HEK293 (cell line): ENCODE results near the gene WDR88.

ENCODE experiments used
- CTCF ChIA-PET: fragments of 350-600 bp; formaldehyde crosslinking; extraction: SDS; loops from one replicate; lab custom pipeline; 2021; ENCODE audit warnings: antibody characterized with exemption; lab: Yijun Ruan, JAX
- POLR2A ChIA-PET: fragments of 300-600 bp; formaldehyde crosslinking; extraction: SDS; loops from one replicate; lab custom pipeline; 2020; ENCODE audit warnings: antibody characterized with exemption, inconsistent platforms; lab: Yijun Ruan, JAX
- H3K27ac ChIP-seq: fragments of 200-500 bp; sonication (Bioruptor generic); 2 replicates; pipeline ENCODE4 v1.5.1; 2014; ENCODE audit warnings: low read depth, low read length, control low read depth, inconsistent platforms; ENCODE audit errors: extremely low read depth
- H3K36me3 ChIP-seq, 2 experiments: fragments of 200-500 bp in 1 of 2; sonication (Bioruptor generic) in 1 of 2; 1 replicate in 1 of 2; 2 replicates in 1 of 2; pipeline ENCODE4 v1.5.1; 2014 to 2017; ENCODE audit warnings: inconsistent platforms in 2 of 2, low read length in 2 of 2; ENCODE audit not compliant: control insufficient read depth in 2 of 2, insufficient read depth in 1 of 2
- H3K4me1 ChIP-seq: fragments of 200-500 bp; sonication (Bioruptor generic); 2 replicates; pipeline ENCODE4 v1.5.1; 2014; ENCODE audit warnings: mild to moderate bottlenecking, low read length, inconsistent platforms; ENCODE audit not compliant: control insufficient read depth, insufficient read depth
- H3K4me3 ChIP-seq: 2 replicates; pipeline ENCODE4 v1.5.1; 2011; ENCODE audit warnings: low read depth, mild to moderate bottlenecking, control low read depth, low read length, moderate library complexity
- H3K9me3 ChIP-seq: fragments of 200-500 bp; sonication (Bioruptor generic); 2 replicates; pipeline ENCODE4 v1.5.1; 2014; ENCODE audit warnings: low read depth, low read length, inconsistent platforms; ENCODE audit not compliant: control insufficient read depth, insufficient read depth
- EGR2 ChIP-seq: fragments of 450-650 bp; formaldehyde crosslinking; IDR thresholded peaks from 2 replicates; pipeline ENCODE4 v1.5.1; 2016; ENCODE audit warnings: low read depth, missing biosample characterization, missing genetic modification characterization
- MYNN ChIP-seq: fragments of 450-650 bp; formaldehyde crosslinking; IDR thresholded peaks from 2 replicates; pipeline ENCODE4 v1.5.1; 2016; ENCODE audit warnings: missing biosample characterization, missing genetic modification characterization, borderline replicate concordance
- REPIN1 ChIP-seq: fragments of 450-650 bp; formaldehyde crosslinking; IDR thresholded peaks from 2 replicates; pipeline ENCODE4 v1.5.1; 2017; ENCODE audit warnings: missing biosample characterization, missing genetic modification characterization, low read depth
- SCRT1 ChIP-seq: fragments of 450-650 bp; formaldehyde crosslinking; IDR thresholded peaks from 2 replicates; pipeline ENCODE4 v1.5.1; 2016; ENCODE audit warnings: missing biosample characterization, missing genetic modification characterization, borderline replicate concordance
- SP3 ChIP-seq: fragments of 450-650 bp; formaldehyde crosslinking; IDR thresholded peaks from 2 replicates; pipeline ENCODE4 v1.5.1; 2016; ENCODE audit warnings: missing biosample characterization, missing genetic modification characterization
- YY2 ChIP-seq: fragments of 450-650 bp; formaldehyde crosslinking; IDR thresholded peaks from 2 replicates; pipeline ENCODE4 v1.5.1; 2016; ENCODE audit warnings: missing biosample characterization, missing genetic modification characterization
- ZBTB48 ChIP-seq: fragments of 450-650 bp; formaldehyde crosslinking; IDR thresholded peaks from 2 replicates; pipeline ENCODE4 v1.5.1; 2016; ENCODE audit warnings: missing biosample characterization, missing genetic modification characterization
- ZFHX2 ChIP-seq: fragments of 450-650 bp; formaldehyde crosslinking; conservative IDR thresholded peaks from 2 replicates; pipeline ENCODE4 v1.5.1; 2016; ENCODE audit warnings: missing biosample characterization, missing genetic modification characterization
- ZFP37 ChIP-seq: fragments of 450-650 bp; formaldehyde crosslinking; IDR thresholded peaks from 2 replicates; pipeline ENCODE4 v1.5.1; 2016; ENCODE audit warnings: missing biosample characterization, missing genetic modification characterization
- ZIC2 ChIP-seq: fragments of 450-650 bp; formaldehyde crosslinking; IDR thresholded peaks from 2 replicates; pipeline ENCODE4 v1.5.1; 2016; ENCODE audit warnings: missing biosample characterization, missing genetic modification characterization
- ZNF155 ChIP-seq: fragments of 450-650 bp; formaldehyde crosslinking; IDR thresholded peaks from 2 replicates; pipeline ENCODE4 v1.5.1; 2016; ENCODE audit warnings: missing biosample characterization, missing genetic modification characterization
- ZNF157 ChIP-seq: fragments of 450-650 bp; formaldehyde crosslinking; IDR thresholded peaks from 2 replicates; pipeline ENCODE4 v1.5.1; 2016; ENCODE audit warnings: missing biosample characterization, missing genetic modification characterization
- ZNF26 ChIP-seq: fragments of 450-650 bp; formaldehyde crosslinking; IDR thresholded peaks from 2 replicates; pipeline ENCODE4 v1.5.1; 2016; ENCODE audit warnings: missing biosample characterization, missing genetic modification characterization
- ZNF510 ChIP-seq: fragments of 450-650 bp; formaldehyde crosslinking; IDR thresholded peaks from 2 replicates; pipeline ENCODE4 v1.5.1; 2018; ENCODE audit warnings: mild to moderate bottlenecking, missing genetic modification characterization, missing biosample characterization; ENCODE audit not compliant: insufficient replicate concordance
- ZNF518A ChIP-seq: fragments of 450-650 bp; formaldehyde crosslinking; conservative IDR thresholded peaks from 2 replicates; pipeline ENCODE4 v1.5.1; 2016; ENCODE audit warnings: low read depth, missing biosample characterization, missing genetic modification characterization
- ZNF623 ChIP-seq: fragments of 450-650 bp; formaldehyde crosslinking; IDR thresholded peaks from 2 replicates; pipeline ENCODE4 v1.5.1; 2016; ENCODE audit warnings: missing biosample characterization, missing genetic modification characterization
- TF ChIP-seq, protein P1 (sequence below): fragments of 450-650 bp; formaldehyde crosslinking; IDR thresholded peaks from 2 replicates; pipeline ENCODE4 v1.5.1; 2016; ENCODE audit warnings: missing biosample characterization, missing genetic modification characterization
- TF ChIP-seq, protein P2 (sequence below): fragments of 450-650 bp; formaldehyde crosslinking; IDR thresholded peaks from 2 replicates; pipeline ENCODE4 v1.5.1; 2016; ENCODE audit warnings: missing biosample characterization, missing genetic modification characterization

WDR88 gene

DNA sequence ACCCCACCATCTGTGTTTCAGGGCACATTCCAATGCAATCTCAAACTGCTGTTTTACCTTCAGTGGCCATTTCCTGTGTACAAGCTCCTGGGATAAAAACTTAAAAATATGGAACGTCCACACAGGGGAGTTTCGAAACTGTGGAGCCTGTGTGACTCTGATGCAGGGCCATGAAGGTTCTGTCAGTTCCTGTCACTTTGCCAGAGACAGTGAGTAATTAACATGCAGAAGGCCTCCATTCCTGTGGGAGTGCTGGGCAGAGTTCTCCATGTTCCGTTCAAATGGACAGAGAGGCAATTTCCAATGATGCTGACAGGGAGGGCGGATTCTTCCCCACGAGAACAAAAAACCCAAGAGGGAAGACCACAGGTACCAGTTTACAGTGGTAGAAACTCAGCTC, 24.4 kb downstream of the WDR88 start:
- H3K4me1 ChIP-seq = no peaks in the 10 kb centered on the region
- no peak for TF ChIP-seq EGR2 (tag by site-specific recombination)
- no peak for TF ChIP-seq MYNN (tag by site-specific recombination)
- TF ChIP-seq ZNF623 = no peak
- TF ChIP-seq ZFP37 = no peak
- TF ChIP-seq, protein P1, sequence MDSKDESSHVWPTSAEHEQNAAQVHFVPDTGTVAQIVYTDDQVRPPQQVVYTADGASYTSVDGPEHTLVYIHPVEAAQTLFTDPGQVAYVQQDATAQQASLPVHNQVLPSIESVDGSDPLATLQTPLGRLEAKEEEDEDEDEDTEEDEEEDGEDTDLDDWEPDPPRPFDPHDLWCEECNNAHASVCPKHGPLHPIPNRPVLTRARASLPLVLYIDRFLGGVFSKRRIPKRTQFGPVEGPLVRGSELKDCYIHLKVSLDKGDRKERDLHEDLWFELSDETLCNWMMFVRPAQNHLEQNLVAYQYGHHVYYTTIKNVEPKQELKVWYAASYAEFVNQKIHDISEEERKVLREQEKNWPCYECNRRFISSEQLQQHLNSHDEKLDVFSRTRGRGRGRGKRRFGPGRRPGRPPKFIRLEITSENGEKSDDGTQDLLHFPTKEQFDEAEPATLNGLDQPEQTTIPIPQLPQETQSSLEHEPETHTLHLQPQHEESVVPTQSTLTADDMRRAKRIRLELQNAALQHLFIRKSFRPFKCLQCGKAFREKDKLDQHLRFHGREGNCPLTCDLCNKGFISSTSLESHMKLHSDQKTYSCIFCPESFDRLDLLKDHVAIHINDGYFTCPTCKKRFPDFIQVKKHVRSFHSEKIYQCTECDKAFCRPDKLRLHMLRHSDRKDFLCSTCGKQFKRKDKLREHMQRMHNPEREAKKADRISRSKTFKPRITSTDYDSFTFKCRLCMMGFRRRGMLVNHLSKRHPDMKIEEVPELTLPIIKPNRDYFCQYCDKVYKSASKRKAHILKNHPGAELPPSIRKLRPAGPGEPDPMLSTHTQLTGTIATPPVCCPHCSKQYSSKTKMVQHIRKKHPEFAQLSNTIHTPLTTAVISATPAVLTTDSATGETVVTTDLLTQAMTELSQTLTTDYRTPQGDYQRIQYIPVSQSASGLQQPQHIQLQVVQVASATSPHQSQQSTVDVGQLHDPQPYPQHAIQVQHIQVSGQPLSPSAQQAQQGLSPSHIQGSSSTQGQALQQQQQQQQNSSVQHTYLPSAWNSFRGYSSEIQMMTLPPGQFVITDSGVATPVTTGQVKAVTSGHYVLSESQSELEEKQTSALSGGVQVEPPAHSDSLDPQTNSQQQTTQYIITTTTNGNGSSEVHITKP (tag by site-specific recombination) = 0 out of 2 replicates have a peak, but pooled peaks have one; percentile 13
- TF ChIP-seq SP3 (tag by site-specific recombination) = no peak
- TF ChIP-seq, protein P2, sequence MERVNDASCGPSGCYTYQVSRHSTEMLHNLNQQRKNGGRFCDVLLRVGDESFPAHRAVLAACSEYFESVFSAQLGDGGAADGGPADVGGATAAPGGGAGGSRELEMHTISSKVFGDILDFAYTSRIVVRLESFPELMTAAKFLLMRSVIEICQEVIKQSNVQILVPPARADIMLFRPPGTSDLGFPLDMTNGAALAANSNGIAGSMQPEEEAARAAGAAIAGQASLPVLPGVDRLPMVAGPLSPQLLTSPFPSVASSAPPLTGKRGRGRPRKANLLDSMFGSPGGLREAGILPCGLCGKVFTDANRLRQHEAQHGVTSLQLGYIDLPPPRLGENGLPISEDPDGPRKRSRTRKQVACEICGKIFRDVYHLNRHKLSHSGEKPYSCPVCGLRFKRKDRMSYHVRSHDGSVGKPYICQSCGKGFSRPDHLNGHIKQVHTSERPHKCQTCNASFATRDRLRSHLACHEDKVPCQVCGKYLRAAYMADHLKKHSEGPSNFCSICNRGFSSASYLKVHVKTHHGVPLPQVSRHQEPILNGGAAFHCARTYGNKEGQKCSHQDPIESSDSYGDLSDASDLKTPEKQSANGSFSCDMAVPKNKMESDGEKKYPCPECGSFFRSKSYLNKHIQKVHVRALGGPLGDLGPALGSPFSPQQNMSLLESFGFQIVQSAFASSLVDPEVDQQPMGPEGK (tag by site-specific recombination) = no peak
- TF ChIP-seq, all 188 proteins: peak for 1
- no peaks in the 10 kb centered on the region; a peak in 1 of 3 replicates for H3K36me3 ChIP-seq
- no peaks in the 10 kb centered on the region for H3K9me3 ChIP-seq
- ChIA-PET POLR2A (interaction anchor here (0.8 to 3.5 kb wide), 2 partner anchors 9 to 20 kb away, joined by 3 to 15 read pairs; no protein-coding TSS in a partner anchor), CTCF (interaction anchor here (0.6 to 8.8 kb wide), 7 partner anchors 12 to 252 kb away, joined by 3 to 92 read pairs (median 3); no protein-coding TSS in a partner anchor)
- no peak overlapping the region for H3K27ac ChIP-seq
- H3K4me3 ChIP-seq = no peak overlapping the region

GRCh38 chr19:33157906-33158305, 26.0 kb downstream of the WDR88 start:
- POLR2A ChIA-PET = interaction anchor here (0.6 to 3.5 kb wide), 2 partner anchors 18 to 65 kb away, joined by 5 to 15 read pairs; no protein-coding TSS in a partner anchor
- TF ChIP-seq ZNF155 (tag by site-specific recombination) = no peak
- TF ChIP-seq SCRT1 (tag by site-specific recombination) = no peak
- no peak for TF ChIP-seq REPIN1 (tag by site-specific recombination)
- peak; percentile 33; the same call in 1 of the 2 replicates for TF ChIP-seq ZIC2
- TF ChIP-seq ZBTB48 (tag by site-specific recombination) = no peak
- TF ChIP-seq ZFHX2 = no peak
- no peak for TF ChIP-seq ZNF510 (tag by site-specific recombination)
- no peak for TF ChIP-seq ZNF157

GRCh38 chr19:33158365-33158764, 26.5 kb downstream of the WDR88 start:
- Histone ChIP-seq H3K4me3 (no peak overlapping the region), H3K36me3 (no peaks in the 10 kb centered on the region; a peak in 1 of 3 replicates)
- 0 out of 2 replicates have a peak, but pooled peaks have one; percentile 45 for TF ChIP-seq YY2 (tag by site-specific recombination)
- no peak for TF ChIP-seq ZNF518A (tag by site-specific recombination)
- no peak for TF ChIP-seq ZNF26 (tag by site-specific recombination)
- TF ChIP-seq, all 188 proteins: peak for 1
- no peak overlapping the region for H3K27ac ChIP-seq
- ChIA-PET CTCF (interaction anchor here (0.6 to 8.8 kb wide), 8 partner anchors 14 to 962 kb away, joined by 3 to 92 read pairs (median 8); no protein-coding TSS in a partner anchor), POLR2A (no interaction called here)
- no peaks in the 10 kb centered on the region for H3K9me3 ChIP-seq
- peaks cover 9% of the 10 kb centered on the region for H3K4me1 ChIP-seq

More at GRCh38 chr19:33157906-33158305, 26.0 kb downstream of the WDR88 start:
- H3K4me3 ChIP-seq = no peak overlapping the region
- peaks cover 9% of the 10 kb centered on the region for H3K4me1 ChIP-seq
- no peaks in the 10 kb centered on the region; a peak in 1 of 3 replicates for H3K36me3 ChIP-seq
- no peaks in the 10 kb centered on the region for H3K9me3 ChIP-seq
- H3K27ac ChIP-seq = no peak overlapping the region
- CTCF ChIA-PET = interaction anchor here (0.6 to 8.8 kb wide), 6 partner anchors 13 to 963 kb away, joined by 3 to 92 read pairs (median 8); no protein-coding TSS in a partner anchor
